Kidney (tissue), 14 donors: Measurements from ENCODE around the gene TMEM150B. TPM values are rescaled to one million over a fixed set of nuclear protein-coding genes. Genes with fewer than 3 reads are reported as not detected.

Experiments used
- DNase-seq, 5 donors: peaks; one replicate each; pipeline ENCODE4 v3.0.0-alpha.2; 2013 to 2020
- FAIRE-seq: peaks from 2 replicates; lab custom pipeline; 2012; peaks lifted over from hg19 to GRCh38; lab: Jason Lieb, UNC
- H3K27ac ChIP-seq, 2 donors: one replicate each; pipeline ENCODE4 v1.7.0; 2013; ENCODE audit warnings: low read depth in 2 of 2, low read length in 2 of 2, inconsistent platforms in 1 of 2
- H3K27me3 ChIP-seq: one replicate; pipeline ENCODE4 v1.7.1; 2013; ENCODE audit warnings: low read length, inconsistent platforms; ENCODE audit not compliant: control insufficient read depth, insufficient read depth
- H3K36me3 ChIP-seq, 3 donors: one replicate each; pipeline versions ENCODE4 v1.7.0 to v1.7.1; 2013; ENCODE audit warnings: low read length in 3 of 3, control low read depth in 1 of 3, inconsistent platforms in 1 of 3; ENCODE audit not compliant: insufficient read depth in 3 of 3, control insufficient read depth in 2 of 3
- H3K4me1 ChIP-seq, 3 donors: one replicate each; pipeline versions ENCODE4 v1.7.0 to v1.7.1; 2013; ENCODE audit warnings: low read length in 3 of 3, inconsistent platforms in 1 of 3, low read depth in 1 of 3; ENCODE audit not compliant: control insufficient read depth in 2 of 3, insufficient read depth in 2 of 3
- H3K4me3 ChIP-seq, 3 donors: one replicate each; pipeline versions ENCODE4 v1.7.0 to v1.8.1; 2013; ENCODE audit warnings: low read length in 3 of 3, control low read depth in 1 of 3, inconsistent platforms in 1 of 3
- H3K9ac ChIP-seq, 3 donors: one replicate each; pipeline versions ENCODE4 v1.7.0 to v1.7.1; 2013; ENCODE audit warnings: low read length in 3 of 3, control low read depth in 1 of 3, inconsistent platforms in 1 of 3
- H3K9me3 ChIP-seq, 3 donors: one replicate each; pipeline versions ENCODE4 v1.7.0 to v1.7.1; 2013; ENCODE audit warnings: low read length in 3 of 3, control low read depth in 1 of 3, inconsistent platforms in 1 of 3; ENCODE audit not compliant: control insufficient read depth in 2 of 3, insufficient read depth in 1 of 3
- intact Hi-C: fragments of 100-400 bp; cut with DNase I; formaldehyde crosslinking; loops from one replicate; pipeline ENCODE4 v1.11.1; 2022
- polyA plus RNA-seq: library from polyadenylated mRNA; stranded (reverse); fragments of 350-450 nt; fragmentation: Illumina TruSeq; extraction: RNeasy Lipid Tissue Mini Kit (QIAGEN cat#74804); gene quantifications from one replicate; pipeline ENCODE4 v1.2.3, GENCODE V29; 2014; ENCODE audit warnings: low read depth, low replicate concordance; ENCODE audit not compliant: insufficient read depth
- total RNA-seq: library from RNA; stranded (reverse); fragmentation: NEBNext Ultra II Directional; extraction: Animal tissue kit (Norgen Biotek cat#: 25700); gene quantifications from one replicate; pipeline ENCODE4 v1.2.1, GENCODE V29; 2021
- TF ChIP-seq, protein P1 (sequence below): IDR thresholded peaks from 3 replicates; pipeline ENCODE4 v1.5.1; 2012; ENCODE audit warnings: mild to moderate bottlenecking, moderate library complexity, borderline replicate concordance; ENCODE audit not compliant: insufficient read depth; ENCODE audit errors: extremely low read depth
- donor health status: control.
- donor health status: control.
- donor health status: control.
- donor health status: control.
- donor health status: control.
- donor health status: DM: yes; HTN: yes; CAD: no.
- donor health status: Normal renal cell carcinoma (clear cell type).

The TMEM150B gene
- total and polyA plus RNA-seq, 2 donors from 2014 or later = 3.6 to 5.4 TPM

DNA sequence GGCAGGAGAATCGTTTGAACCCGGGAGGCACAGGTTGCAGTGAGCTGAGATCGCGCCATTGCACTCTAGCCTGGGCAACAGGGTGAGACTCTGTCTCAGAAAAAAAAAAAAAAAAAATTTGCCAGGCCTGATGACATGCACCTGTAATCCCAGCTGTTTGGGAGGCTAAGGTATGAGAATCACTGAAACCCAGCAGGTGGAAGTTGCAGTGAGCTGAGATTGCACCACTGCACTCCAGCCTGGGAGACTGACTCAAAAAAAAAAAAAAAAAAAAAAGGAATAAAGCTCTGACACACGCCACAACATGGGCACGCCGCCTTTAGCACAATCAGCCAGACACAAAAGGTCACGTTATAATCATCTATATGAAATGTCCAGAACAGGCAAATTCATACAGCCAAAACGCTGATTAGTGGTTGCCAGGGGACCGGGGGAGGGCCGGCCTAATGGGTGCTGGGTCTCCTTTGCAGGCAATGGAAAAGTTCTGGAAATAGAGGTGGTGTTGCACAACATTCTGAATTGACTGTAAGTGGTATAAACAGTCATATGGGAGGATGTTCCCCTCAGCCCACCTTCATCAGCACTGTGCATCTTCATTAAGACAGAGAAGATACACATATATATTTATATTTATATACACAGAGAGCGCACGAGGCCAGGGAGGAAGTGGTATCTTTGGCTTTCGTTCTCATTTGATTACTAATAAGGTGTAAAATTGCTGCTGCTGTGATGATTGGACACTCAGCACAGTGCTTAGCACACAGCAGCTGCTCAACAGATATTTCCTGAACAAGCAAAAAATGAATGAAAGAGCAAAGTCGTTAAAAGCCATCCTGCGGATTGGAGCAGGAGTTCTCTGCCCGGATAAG, 49.1 kb downstream of the TMEM150B start:
- H3K27ac ChIP-seq = no peak overlapping the region
- no peak overlapping the region for H3K4me3 ChIP-seq
- no peak for FAIRE-seq
- no peak overlapping the region for H3K9ac ChIP-seq
- intact Hi-C loops = no loop called here
- TF ChIP-seq, protein P1, sequence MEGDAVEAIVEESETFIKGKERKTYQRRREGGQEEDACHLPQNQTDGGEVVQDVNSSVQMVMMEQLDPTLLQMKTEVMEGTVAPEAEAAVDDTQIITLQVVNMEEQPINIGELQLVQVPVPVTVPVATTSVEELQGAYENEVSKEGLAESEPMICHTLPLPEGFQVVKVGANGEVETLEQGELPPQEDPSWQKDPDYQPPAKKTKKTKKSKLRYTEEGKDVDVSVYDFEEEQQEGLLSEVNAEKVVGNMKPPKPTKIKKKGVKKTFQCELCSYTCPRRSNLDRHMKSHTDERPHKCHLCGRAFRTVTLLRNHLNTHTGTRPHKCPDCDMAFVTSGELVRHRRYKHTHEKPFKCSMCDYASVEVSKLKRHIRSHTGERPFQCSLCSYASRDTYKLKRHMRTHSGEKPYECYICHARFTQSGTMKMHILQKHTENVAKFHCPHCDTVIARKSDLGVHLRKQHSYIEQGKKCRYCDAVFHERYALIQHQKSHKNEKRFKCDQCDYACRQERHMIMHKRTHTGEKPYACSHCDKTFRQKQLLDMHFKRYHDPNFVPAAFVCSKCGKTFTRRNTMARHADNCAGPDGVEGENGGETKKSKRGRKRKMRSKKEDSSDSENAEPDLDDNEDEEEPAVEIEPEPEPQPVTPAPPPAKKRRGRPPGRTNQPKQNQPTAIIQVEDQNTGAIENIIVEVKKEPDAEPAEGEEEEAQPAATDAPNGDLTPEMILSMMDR = no peak
- H3K9me3 ChIP-seq = no peaks in the 10 kb centered on the region
- H3K27me3 ChIP-seq = no peaks in the 10 kb centered on the region
- no peak for DNase-seq
- peaks cover 0 to 6% (median 0%) of the 10 kb centered on the region in 3 donors for H3K4me1 ChIP-seq
- H3K36me3 ChIP-seq = peaks cover 0 to 19% (median 7%) of the 10 kb centered on the region in 3 donors

DNA sequence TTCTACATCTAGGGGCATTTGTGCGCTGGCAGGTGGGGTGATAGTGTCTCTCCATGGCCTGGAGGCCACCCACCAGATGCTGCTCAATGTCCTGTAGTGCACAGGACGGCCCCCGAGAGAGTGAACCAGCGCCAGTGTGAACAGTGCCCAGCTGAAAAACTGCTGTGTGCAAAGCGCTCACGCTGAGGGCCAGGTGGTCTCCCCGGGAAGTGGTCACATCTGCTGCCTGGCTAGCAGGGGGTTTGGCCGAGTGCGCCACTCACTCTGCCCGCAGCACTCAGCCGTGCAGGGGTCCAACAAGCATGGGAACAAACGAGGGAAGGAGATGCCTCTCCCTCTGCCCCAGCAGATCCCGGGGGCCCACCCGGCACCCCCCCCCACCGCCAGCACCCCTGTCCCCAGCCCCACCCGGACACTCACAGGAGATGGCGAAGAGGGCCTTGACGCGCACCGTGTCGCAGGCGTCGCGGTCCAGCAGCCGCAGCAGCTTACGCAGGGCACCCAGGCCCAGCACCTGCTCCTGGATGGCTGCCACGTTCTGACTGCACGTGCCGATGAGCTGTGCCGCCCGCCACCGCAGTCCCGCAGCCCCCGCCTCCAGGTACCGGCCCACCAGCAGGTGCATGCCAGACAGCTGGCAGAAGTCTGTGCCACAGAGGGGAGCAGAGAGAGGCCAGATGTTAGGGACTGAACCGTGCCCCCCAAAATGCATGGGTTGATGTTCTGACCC, 51.0 kb downstream of the TMEM150B start:
- intact Hi-C loops = no loop called here
- DNase-seq = peak in 1 of 5 donors; percentile 74
- FAIRE-seq = no peak
- Histone ChIP-seq H3K27ac (no peak overlapping the region), H3K4me1 (peaks cover 0 to 3% (median 0%) of the 10 kb centered on the region in 3 donors), H3K36me3 (peaks cover 0 to 19% (median 9%) of the 10 kb centered on the region in 3 donors), H3K9ac (no peak overlapping the region), H3K27me3 (no peaks in the 10 kb centered on the region), H3K9me3 (no peaks in the 10 kb centered on the region), H3K4me3 (no peak overlapping the region)
- TF ChIP-seq, protein P1 = no peak

DNA sequence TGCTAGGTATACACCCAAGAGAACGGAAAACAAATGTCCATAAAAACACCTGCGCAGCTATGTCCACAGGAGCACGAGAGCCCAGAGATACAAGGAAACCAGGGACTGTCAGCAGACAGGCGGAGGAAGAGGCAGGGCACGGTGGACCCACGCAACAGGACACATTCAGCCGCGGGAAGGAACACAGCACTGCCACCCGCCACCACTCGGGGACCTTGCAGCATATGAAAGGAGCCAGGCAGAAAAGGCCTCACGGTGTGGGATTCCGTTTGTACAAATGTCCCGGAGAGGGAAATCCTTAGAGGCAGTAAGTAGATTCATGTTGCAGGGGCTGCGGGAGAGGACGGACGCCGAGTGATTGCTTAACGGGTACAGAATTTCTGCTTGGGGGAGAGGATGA, 53.0 kb downstream of the TMEM150B start:
- FAIRE-seq = no peak
- DNase-seq = no peak
- Histone ChIP-seq H3K9ac (no peak overlapping the region), H3K27me3 (no peaks in the 10 kb centered on the region), H3K36me3 (peaks cover 0 to 18% (median 9%) of the 10 kb centered on the region in 3 donors), H3K4me3 (no peak overlapping the region), H3K27ac (no peak overlapping the region), H3K4me1 (no peaks in the 10 kb centered on the region), H3K9me3 (no peaks in the 10 kb centered on the region)
- intact Hi-C loops = no loop called here
- TF ChIP-seq, protein P1 = no peak
